Measurements from ENCODE around the gene HUS1B. TPM values are rescaled to one million over a fixed set of nuclear protein-coding genes. Genes with fewer than 3 reads are reported as not detected.
A peak's percentile ranks its signal among the peaks of the same experiment; 100 is the strongest.

The HUS1B gene
- total and polyA plus RNA-seq, 9 of the 15 experiments (the other 6 are each of a cell fraction or from before 2014, with no cell fraction given): 0.16 to 1.4 (median 0.38) TPM; not detected in 1

DNA sequence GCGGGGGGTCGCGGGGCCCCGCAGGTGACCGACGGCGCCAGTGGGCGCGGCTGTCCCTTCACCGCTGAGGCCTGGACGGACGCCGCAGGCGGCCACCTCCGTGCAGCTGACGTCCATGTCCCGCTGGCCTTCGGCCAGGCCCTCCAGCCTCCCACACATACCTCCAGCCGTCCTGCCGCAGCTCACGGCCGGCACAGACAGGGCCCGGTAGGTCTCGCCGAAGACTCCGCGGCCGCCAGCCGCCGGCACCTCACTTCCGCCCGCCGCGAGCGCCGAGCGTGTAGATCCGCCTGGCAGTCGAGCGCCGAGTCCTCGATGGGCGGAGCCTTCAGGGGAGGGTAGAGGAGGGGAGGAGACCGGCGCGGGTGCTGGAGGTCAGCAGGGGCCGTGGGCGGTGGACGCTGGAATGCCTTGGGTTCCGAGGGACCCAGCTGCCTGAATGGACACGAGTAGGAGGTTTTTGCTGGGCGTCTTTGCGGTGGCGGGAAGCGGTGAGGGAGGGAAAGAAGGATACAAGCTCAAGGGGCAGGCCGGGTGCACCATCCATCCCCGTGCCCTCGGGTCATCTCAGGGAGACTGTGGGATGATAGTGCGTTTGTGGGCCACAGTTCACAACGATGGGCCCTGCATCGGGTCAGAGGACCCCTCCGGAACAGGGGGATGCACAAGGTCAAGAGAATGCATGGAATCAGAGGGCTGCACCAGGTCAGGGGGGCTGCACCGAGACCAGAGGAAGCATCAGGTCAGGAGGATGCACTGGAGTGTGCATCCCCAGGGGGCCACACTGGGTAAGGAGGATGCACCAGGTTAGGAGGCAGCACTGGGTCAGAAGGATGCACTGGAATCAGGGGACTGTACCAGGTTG lies 36.2 kb upstream of the HUS1B start, which contains the start of gene EXOC2 (continued):
- TF ChIP-seq, protein P1, sequence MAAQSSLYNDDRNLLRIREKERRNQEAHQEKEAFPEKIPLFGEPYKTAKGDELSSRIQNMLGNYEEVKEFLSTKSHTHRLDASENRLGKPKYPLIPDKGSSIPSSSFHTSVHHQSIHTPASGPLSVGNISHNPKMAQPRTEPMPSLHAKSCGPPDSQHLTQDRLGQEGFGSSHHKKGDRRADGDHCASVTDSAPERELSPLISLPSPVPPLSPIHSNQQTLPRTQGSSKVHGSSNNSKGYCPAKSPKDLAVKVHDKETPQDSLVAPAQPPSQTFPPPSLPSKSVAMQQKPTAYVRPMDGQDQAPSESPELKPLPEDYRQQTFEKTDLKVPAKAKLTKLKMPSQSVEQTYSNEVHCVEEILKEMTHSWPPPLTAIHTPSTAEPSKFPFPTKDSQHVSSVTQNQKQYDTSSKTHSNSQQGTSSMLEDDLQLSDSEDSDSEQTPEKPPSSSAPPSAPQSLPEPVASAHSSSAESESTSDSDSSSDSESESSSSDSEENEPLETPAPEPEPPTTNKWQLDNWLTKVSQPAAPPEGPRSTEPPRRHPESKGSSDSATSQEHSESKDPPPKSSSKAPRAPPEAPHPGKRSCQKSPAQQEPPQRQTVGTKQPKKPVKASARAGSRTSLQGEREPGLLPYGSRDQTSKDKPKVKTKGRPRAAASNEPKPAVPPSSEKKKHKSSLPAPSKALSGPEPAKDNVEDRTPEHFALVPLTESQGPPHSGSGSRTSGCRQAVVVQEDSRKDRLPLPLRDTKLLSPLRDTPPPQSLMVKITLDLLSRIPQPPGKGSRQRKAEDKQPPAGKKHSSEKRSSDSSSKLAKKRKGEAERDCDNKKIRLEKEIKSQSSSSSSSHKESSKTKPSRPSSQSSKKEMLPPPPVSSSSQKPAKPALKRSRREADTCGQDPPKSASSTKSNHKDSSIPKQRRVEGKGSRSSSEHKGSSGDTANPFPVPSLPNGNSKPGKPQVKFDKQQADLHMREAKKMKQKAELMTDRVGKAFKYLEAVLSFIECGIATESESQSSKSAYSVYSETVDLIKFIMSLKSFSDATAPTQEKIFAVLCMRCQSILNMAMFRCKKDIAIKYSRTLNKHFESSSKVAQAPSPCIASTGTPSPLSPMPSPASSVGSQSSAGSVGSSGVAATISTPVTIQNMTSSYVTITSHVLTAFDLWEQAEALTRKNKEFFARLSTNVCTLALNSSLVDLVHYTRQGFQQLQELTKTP (IDR thresholded peaks at IDR 0.05; ENCODE audit: low read depth in 1 of 2, partially characterized antibody in 2 of 2): no peak
- TF ChIP-seq ZNF133 (CRISPR knock-in tag; IDR thresholded peaks at IDR 0.05): no peak
- TF ChIP-seq JUN (IDR thresholded peaks at IDR 0.05; ENCODE audit: borderline replicate concordance, low read depth, low read length): peak; percentile 64; the same call in 1 of the 2 replicates
- no peak; the same call in 1 of the 2 replicates for TF ChIP-seq JUN (CRISPR knock-in tag; IDR thresholded peaks at IDR 0.05; ENCODE audit: borderline replicate concordance)
- peak; percentile 57 for TF ChIP-seq TEAD4 (IDR thresholded peaks at IDR 0.05; ENCODE audit: low read length)
- TF ChIP-seq TEAD4 (CRISPR knock-in tag; IDR thresholded peaks at IDR 0.05; ENCODE audit: borderline replicate concordance): no peak
- TF ChIP-seq ZNF699 (CRISPR knock-in tag; IDR thresholded peaks at IDR 0.05; ENCODE audit: insufficient replicate concordance): no peak
- TF ChIP-seq SAFB2 (IDR thresholded peaks at IDR 0.05; ENCODE audit: borderline replicate concordance, low read depth, low read length, severe bottlenecking): no peak
- no peak for TF ChIP-seq RUNX1 (IDR thresholded peaks at IDR 0.05; ENCODE audit: low read depth)
- TF ChIP-seq POLR2AphosphoS5 (IDR thresholded peaks at IDR 0.05; ENCODE audit: control insufficient read depth, insufficient read depth, low read depth, low read length): peak; percentile 60; the same call in 1 of the 2 replicates
- TF ChIP-seq GTF2E2 (tag; IDR thresholded peaks at IDR 0.05): no peak
- TF ChIP-seq, protein P2, sequence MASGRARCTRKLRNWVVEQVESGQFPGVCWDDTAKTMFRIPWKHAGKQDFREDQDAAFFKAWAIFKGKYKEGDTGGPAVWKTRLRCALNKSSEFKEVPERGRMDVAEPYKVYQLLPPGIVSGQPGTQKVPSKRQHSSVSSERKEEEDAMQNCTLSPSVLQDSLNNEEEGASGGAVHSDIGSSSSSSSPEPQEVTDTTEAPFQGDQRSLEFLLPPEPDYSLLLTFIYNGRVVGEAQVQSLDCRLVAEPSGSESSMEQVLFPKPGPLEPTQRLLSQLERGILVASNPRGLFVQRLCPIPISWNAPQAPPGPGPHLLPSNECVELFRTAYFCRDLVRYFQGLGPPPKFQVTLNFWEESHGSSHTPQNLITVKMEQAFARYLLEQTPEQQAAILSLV (tag; IDR thresholded peaks at IDR 0.05): no peak
- no peak for TF ChIP-seq CBX2 (IDR thresholded peaks at IDR 0.05; ENCODE audit: insufficient read depth, low read length, poor library complexity, severe bottlenecking)
- TF ChIP-seq, protein P3, sequence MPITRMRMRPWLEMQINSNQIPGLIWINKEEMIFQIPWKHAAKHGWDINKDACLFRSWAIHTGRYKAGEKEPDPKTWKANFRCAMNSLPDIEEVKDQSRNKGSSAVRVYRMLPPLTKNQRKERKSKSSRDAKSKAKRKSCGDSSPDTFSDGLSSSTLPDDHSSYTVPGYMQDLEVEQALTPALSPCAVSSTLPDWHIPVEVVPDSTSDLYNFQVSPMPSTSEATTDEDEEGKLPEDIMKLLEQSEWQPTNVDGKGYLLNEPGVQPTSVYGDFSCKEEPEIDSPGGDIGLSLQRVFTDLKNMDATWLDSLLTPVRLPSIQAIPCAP (CRISPR knock-in tag; IDR thresholded peaks at IDR 0.05; ENCODE audit: borderline replicate concordance): no peak
- no peak for TF ChIP-seq ZNF324 (CRISPR knock-in tag; IDR thresholded peaks at IDR 0.05)
- TF ChIP-seq STAG1 (CRISPR knock-in tag; IDR thresholded peaks at IDR 0.05; ENCODE audit: borderline replicate concordance): no peak
- TF ChIP-seq CTBP1 (IDR thresholded peaks at IDR 0.05; ENCODE audit: borderline replicate concordance): peak; percentile 76
- no peak for TF ChIP-seq ZNF696 (CRISPR knock-in tag; conservative IDR thresholded peaks at IDR 0.05)
- no peak for TF ChIP-seq EWSR1 (IDR thresholded peaks at IDR 0.05; ENCODE audit: borderline replicate concordance, low read depth, partially characterized antibody)
- peak; percentile 90 for TF ChIP-seq SP1 (CRISPR knock-in tag; IDR thresholded peaks at IDR 0.05)
- no peak for TF ChIP-seq PHB2 (IDR thresholded peaks at IDR 0.05; ENCODE audit: low read depth)
- TF ChIP-seq POLR3G (IDR thresholded peaks at IDR 0.05; ENCODE audit: extremely low read depth, insufficient read length, insufficient replicate concordance): no peak
